Measurements from ENCODE around the gene ZBTB44. TPM values are rescaled to one million over a fixed set of nuclear protein-coding genes. Genes with fewer than 3 reads are reported as not detected.

The ZBTB44 gene
- total RNA-seq, 2 donors from 2014 or later: 27.7 to 48.5 TPM

- Histone ChIP-seq H3K36me3 (no peaks in the 10 kb centered on the region), H3K27ac (no peak overlapping the region), H3K9me3 (no peaks in the 10 kb centered on the region), H3K4me1 (peaks cover 0 to 26% of the 10 kb centered on the region in 2 donors), H3K4me3 (no peak overlapping the region), H3K27me3 (no peaks in the 10 kb centered on the region)
- TF ChIP-seq, protein P1, sequence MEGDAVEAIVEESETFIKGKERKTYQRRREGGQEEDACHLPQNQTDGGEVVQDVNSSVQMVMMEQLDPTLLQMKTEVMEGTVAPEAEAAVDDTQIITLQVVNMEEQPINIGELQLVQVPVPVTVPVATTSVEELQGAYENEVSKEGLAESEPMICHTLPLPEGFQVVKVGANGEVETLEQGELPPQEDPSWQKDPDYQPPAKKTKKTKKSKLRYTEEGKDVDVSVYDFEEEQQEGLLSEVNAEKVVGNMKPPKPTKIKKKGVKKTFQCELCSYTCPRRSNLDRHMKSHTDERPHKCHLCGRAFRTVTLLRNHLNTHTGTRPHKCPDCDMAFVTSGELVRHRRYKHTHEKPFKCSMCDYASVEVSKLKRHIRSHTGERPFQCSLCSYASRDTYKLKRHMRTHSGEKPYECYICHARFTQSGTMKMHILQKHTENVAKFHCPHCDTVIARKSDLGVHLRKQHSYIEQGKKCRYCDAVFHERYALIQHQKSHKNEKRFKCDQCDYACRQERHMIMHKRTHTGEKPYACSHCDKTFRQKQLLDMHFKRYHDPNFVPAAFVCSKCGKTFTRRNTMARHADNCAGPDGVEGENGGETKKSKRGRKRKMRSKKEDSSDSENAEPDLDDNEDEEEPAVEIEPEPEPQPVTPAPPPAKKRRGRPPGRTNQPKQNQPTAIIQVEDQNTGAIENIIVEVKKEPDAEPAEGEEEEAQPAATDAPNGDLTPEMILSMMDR (IDR thresholded peaks at IDR 0.05): no peak
- DNase-seq (ENCODE audit: low spot score): peak; percentile 56
These were observed 99.0 kb downstream of the ZBTB44 start for GRCh38 chr11:130215531-130216220.

DNA sequence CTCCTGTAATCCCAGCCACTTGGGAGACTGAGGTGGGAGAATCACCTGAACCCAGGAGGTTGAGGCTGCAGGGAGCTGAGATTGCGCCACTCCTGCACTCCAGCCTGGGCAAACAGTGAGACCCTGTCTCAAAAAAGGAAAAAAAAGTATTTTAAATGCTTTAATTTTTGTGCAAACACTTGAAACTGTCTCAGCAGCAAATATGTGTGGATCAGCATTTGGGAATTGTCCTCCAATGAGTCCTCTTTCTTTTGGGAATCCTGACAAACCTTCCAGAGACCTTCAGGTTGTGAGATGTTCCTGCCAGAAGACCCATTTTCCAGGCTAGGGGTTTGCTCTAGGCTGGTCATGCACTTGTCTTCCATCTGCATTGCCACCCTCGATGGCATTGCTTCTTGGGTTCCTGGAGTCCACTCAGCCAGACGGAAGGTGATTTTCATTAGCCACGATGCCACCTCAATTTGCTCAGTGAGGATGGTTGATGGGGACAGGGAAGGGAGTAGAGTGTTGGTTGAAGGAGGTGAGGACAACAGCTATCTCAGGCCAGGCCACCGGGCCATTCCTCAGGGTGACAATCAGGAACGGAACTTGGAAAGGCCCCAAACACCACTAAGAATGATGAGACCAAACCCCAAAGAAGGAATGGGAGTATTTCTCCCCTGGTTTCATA, 99.7 kb downstream of the ZBTB44 start:
- no peaks in the 10 kb centered on the region for H3K27me3 ChIP-seq
- no peak overlapping the region for H3K27ac ChIP-seq
- no peak overlapping the region for H3K4me3 ChIP-seq
- DNase-seq (ENCODE audit: low spot score): peak; percentile 26
- TF ChIP-seq, protein P1 (IDR thresholded peaks at IDR 0.05): no peak
- H3K36me3 ChIP-seq: no peaks in the 10 kb centered on the region
- peaks cover 0 to 26% of the 10 kb centered on the region in 2 donors for H3K4me1 ChIP-seq
- no peaks in the 10 kb centered on the region for H3K9me3 ChIP-seq

DNA sequence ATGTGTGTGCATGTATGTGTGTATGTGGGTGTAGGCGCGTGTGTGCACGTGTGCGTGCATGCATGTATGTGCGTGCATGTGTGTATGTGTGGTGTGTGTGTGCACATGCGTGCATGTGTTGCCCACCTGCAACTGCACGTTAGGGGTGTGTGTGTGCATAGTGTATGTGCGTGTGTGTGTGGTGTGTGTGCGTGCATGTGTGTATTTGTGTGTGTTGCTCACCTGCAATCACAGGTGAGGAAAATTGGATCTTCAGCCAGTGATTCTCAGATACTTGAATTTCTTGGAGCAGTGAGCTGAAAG, 100.8 kb downstream of the ZBTB44 start:
- TF ChIP-seq, protein P1 (IDR thresholded peaks at IDR 0.05): no peak
- Histone ChIP-seq H3K4me1 (peaks cover 0 to 26% of the 10 kb centered on the region in 2 donors), H3K4me3 (no peak overlapping the region), H3K27me3 (no peaks in the 10 kb centered on the region), H3K27ac (no peak overlapping the region), H3K9me3 (no peaks in the 10 kb centered on the region), H3K36me3 (no peaks in the 10 kb centered on the region)
- no peak for DNase-seq (ENCODE audit: low spot score)

GRCh38 chr11:130213143-130213978, 101.4 kb downstream of the ZBTB44 start:
- H3K36me3 ChIP-seq: no peaks in the 10 kb centered on the region
- no peaks in the 10 kb centered on the region for H3K27me3 ChIP-seq
- peaks cover 0 to 26% of the 10 kb centered on the region in 2 donors for H3K4me1 ChIP-seq
- no peaks in the 10 kb centered on the region for H3K9me3 ChIP-seq
- H3K4me3 ChIP-seq: no peak overlapping the region
- peak; percentile 59 for DNase-seq (ENCODE audit: low spot score)
- H3K27ac ChIP-seq: no peak overlapping the region
- TF ChIP-seq, protein P1 (IDR thresholded peaks at IDR 0.05): peak; percentile 87 to 99

DNA sequence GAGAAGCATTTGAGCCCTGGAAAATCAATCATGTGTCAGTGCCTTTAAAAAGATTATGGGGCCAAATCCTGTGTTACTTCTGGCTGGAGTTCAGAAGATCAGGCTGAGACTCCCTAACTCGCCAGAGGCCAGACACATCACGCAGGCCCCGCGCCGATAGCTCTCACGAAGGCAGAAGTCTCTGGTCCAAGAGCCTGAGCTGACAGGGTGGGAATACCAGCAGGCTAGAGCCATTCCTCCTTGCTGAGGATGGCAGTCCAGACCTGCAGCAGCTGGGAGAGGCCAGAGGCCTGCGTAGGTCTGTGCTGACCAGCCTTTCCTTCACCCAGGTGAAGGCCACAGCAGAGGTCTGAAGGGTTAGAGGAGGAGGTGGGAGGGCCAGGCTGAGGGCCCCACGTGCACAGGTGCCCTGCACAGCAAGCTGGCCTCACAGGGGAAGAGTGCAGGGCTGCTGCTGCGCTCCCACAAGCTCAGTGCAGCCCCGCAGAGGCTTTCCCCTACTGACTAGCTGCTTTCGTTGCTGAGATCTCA, 102.2 kb downstream of the ZBTB44 start:
- peaks cover 0 to 24% of the 10 kb centered on the region in 2 donors for H3K4me1 ChIP-seq
- no peaks in the 10 kb centered on the region for H3K36me3 ChIP-seq
- peak; percentile 51 for DNase-seq (ENCODE audit: low spot score)
- no peaks in the 10 kb centered on the region for H3K27me3 ChIP-seq
- TF ChIP-seq, protein P1 (IDR thresholded peaks at IDR 0.05): no peak
- no peak overlapping the region for H3K27ac ChIP-seq
- no peaks in the 10 kb centered on the region for H3K9me3 ChIP-seq
- H3K4me3 ChIP-seq: no peak overlapping the region

Measured in right atrium auricular region (tissue), 2 donors.